Right kidney (tissue), 1 donor: ENCODE measurements around the gene GLT6D1.
"Not testable (repeated sequence)": the region's sequence is repeated elsewhere in the genome, so short reads cannot be mapped to it uniquely, and the experiment has no call there.

Source experiments
- DNase-seq: peaks from one replicate; pipeline ENCODE4 v3.0.0-alpha.2; 2016

GLT6D1 gene

GRCh38 chr9:135664801-135665794 lies 25.8 kb upstream of the GLT6D1 start:
- no peak for DNase-seq

GRCh38 chr9:135664266-135664665 lies 24.9 kb upstream of the GLT6D1 start:
- no peak for DNase-seq

DNA sequence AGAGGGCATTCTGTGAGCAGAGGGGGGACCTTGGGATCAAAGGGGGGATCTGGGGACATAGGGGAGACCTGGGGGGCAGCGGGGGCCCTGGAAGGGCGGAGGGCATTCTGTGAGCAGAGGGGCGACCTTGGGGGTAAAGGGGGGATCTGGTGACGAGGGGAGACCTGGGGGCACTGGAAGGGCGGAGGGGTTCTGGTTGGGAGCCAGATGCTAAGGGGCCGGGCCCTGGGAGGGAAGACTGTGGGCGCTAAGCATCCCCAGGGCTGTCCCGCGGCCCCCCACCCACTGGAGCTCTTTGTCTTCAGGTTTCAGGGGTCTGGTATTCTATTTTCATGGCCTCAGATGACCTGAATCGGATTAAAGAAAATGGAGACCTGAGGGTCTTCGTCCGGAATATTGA lies 24.5 kb upstream of the GLT6D1 start:
- no peak for DNase-seq

DNA sequence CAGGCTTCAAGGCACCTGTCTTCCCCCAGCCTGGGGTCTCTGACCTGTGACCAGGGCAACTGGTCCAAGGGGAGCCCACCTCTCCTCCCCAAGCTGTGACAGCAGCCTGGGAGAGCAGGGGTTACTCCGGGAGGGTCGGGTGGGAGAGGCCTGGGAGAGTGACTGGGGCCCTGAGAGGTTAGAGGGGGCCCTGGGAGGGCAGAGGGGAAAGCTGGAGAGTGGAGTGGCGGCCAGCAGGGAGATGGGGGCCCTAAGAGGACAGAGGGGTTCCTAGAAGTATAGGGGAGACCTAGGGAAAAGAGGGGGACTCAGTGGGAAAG lies 24.1 kb upstream of the GLT6D1 start:
- DNase-seq: no peak

- DNase-seq: no peak
Observed at GRCh38 chr9:135662758-135663450, 23.6 kb upstream of the GLT6D1 start, which contains the start of gene LCN9. Gene LCN9 (plus strand): TSS chr9:135663309. CDS start chr9:135663322, 13 bp downstream.

- no peak for DNase-seq
Observed at GRCh38 chr9:135661816-135662560, 22.6 kb upstream of the GLT6D1 start.

- no peak for DNase-seq
Observed at GRCh38 chr9:135660407-135660806, 21.1 kb upstream of the GLT6D1 start.

DNA sequence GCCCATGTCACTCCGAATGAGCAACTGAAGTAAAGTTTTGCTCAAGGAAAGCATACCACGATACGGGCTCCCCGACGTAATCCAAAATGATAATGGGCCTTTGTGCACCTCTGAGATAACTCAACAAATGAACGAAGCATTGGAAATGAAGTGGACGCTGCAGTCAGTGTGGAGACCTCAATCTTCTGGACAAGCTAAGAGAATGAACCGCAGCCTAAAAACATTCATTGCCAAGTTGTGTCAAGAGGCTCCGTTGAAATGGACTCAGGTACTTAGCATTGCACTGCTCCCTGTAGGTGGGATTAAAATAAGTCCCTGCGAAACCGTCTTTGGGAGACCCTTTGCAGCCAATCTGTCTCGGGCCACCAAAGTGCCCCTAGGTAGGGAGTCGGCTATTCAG lies 19.9 kb upstream of the GLT6D1 start:
- DNase-seq: no peak

- no peak for DNase-seq
Observed at GRCh38 chr9:135657416-135657815, 18.1 kb upstream of the GLT6D1 start.

- DNase-seq: no peak
Observed at GRCh38 chr9:135655317-135655716, 16.0 kb upstream of the GLT6D1 start.

GRCh38 chr9:135650408-135650807 lies 11.1 kb upstream of the GLT6D1 start:
- DNase-seq: no peak

DNA sequence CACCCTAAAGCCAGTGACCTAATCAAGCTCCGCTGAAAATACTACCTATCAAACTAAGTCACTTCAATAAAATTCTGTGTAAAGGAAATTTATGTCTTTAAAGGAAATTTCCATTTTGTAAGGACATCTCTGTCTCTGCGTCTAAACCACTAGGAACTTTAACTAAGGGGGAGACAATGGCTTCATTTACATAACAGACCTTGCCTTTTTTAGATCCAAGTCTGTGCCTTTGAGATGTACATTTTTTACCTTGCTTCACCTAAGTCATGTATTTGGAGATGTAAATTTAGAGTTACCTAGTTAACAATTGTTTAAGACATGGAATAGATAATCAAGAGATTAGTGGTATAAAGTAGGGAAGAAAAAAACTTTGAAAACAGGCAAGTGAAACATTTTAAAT lies 10.2 kb upstream of the GLT6D1 start:
- no peak for DNase-seq

DNA sequence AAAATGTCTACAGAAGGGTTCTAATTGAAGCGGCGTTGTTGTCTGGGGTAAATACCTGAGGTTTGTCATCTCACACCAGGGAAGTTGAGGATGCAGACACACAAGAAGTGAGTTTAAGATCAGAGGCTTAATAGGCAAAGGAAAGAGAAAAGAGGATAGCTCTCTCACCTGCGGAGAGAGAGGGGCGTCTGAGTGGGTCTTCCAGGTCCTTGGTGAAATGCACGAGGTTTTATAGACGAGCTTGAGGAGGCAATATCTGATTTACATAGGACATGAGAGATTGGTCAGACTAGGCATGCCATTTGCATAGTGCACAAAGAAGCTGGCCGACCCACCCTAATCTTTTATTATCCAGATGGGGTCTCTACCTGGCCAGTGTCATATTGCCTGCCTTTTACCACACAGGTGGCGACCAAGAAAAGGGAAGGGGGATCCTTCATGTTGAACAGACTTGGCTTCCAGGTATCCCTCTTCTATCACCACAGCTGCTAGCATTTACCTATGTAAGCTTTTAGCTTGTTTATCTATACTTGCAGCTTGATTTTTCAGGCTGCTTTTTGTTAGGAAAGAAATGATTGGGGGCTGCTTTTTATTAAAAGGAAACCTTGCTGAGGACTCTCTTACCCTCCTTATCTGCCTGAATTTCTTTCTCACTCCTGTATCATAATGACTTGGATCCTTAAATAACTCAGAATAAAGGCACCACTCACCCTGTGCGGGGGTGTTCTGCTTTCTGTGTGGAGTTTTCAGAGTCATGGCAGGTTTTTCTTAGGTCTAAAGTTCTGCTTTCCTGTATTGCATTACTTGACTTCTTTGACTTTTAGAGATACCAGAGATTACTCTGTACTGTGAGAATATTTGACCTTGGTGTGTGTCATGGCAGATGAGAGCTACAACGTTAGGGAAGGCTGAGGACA lies 9.4 kb upstream of the GLT6D1 start:
- DNase-seq: no peak

DNA sequence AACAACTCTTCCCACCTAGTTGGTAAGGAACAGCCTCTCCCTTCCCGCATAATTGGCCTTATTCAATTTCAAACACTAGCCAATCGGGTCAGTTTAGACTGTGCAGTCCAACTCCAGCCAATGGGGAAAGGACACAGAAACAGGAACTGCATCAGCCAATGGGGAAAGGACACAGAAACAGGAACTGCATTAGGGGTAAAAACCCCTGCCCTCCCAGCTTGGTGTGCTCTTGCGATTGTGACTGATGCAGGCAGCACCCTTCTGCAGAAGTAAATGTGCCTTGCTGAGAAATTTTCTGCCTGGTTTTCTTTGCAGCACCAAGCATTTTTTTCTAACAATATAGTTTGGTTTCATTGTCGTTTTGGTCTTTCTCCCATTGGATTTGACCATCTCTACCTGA lies 8.5 kb upstream of the GLT6D1 start:
- DNase-seq: no peak

DNA sequence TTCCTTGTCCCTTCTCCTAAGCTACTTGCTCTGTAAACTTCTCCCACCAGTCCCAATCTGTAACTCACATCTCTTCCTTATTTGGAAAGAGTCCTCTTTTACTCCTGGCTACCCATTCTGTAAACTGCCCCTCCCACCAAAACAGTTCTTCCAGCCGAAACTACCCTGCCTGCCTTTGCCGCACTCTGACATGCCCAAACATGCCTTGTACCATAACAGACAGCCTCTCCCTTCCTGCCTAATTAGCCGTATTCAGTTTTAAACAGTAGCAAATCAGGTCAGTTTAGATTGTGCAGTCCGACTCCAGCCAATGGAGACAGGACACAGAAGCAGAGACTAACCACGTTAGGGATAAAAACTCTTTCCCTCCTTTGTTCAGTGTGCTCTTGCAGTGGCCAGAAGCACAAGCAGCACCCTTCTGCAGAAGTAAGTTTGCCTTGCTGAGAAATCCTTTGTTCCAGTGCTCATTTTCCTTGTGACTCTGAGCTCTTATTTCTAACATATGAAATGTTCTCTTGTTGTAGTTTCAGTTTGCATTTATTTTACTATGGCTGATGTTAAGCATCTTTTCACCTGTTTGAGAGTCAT lies 5.4 kb upstream of the GLT6D1 start:
- DNase-seq: no peak

- no peak for DNase-seq
Observed at GRCh38 chr9:135641745-135642144, 2.4 kb upstream of the GLT6D1 start.

DNA sequence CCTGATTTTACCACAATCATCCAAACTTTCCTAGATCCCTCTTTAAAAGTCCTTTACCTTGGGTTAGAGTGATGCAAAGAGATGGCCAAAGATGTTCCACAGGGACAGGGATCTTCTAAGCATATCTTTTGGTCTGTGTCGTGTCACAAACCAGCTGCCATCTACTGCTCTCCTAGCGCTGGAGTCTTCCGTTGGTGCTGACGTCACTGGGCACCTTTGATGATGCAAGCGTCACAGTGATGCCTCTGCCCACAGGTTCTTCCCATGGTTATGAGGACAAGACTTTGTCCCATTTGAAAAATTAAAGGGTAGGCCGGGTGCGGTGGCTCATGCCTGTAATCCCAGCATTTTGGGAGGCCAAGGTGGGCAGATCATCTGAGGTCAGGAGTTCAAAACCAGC lies 1.7 kb upstream of the GLT6D1 start:
- no peak for DNase-seq

DNA sequence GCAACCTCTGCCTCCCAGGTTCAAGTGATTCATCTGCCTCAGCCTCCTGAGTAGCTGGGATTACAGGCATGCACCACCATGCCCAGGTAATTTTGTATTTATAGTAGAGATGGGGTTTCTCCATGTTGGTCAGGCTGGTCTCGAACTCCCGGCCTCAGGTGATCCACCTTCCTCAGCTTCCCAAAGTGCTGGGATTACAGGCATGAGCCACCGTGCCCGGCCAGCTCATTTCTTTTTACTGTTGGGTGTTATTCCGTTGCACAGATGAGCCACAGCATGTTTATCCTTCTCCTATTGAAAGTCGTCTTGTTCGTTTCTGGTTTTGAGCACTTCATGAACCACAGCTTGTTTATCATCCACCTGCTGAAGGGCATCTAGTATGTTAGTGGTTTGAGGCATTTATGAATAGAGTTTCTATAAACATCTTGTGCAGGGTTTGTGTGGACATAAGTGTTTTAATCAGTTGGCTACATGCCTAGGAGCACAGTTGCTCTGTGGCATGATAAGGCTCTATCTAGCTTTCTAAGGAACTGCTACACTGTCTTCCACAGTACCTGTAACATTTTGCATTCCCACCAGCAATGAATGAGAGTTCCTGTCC lies 2.3 kb downstream of the GLT6D1 start:
- DNase-seq: not testable (repeated sequence)

DNA sequence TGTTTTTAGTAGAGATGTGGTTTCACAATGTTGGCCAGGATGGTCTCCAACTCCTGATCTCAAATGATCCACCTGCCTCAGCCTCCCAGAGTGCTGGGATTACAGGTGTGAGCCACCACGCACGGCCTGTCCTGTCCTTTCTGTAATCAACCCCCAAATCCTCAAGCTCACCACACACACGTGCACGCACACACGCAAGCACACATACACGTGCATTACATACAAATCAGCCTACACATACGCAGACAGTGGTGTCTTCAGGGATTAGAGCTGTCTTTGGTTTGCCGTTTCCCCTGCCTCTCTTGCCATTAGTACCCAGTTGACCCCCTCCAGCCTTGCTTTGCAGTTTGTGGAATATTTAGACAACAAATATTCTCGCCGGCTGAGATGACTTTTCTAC lies 6.5 kb downstream of the GLT6D1 start:
- no peak for DNase-seq

DNA sequence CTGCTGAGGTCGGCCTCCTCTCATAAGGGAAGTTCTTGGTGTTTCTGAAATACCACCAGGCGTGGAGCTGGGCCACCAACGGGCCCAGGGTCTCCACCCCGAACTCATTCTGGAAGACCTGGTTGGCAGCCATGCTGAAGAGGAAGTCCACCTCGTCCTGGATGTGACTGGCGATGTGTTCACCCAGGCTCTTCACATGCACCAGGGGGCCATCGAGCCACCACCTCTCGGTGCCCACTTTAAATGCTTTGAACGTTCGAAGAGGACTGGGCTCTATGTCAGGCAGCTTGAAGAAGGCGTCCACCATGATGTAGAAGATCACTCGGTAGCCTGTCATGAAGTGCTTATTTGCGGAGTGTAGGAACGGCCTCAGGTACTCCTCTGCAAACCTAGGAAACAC lies 15.1 kb downstream of the GLT6D1 start:
- DNase-seq: no peak

- DNase-seq: no peak
Observed at GRCh38 chr9:135622415-135623020, 16.8 kb downstream of the GLT6D1 start.
